Liver (tissue), 9 donors: Measurements from ENCODE around the gene DOK6. TPM values are rescaled to one million over a fixed set of nuclear protein-coding genes. Genes with fewer than 3 reads are reported as not detected.

Experiments
- DNase-seq: peaks from one replicate; pipeline ENCODE4 v3.0.0-alpha.2; 2017; ENCODE audit warnings: low spot score
- H3K27ac ChIP-seq, 2 donors: one replicate each; pipeline ENCODE4 v1.7.0; 2013; ENCODE audit warnings: inconsistent platforms in 2 of 2, low read length in 2 of 2, control low read depth in 1 of 2, low read depth in 1 of 2, mild to moderate bottlenecking in 1 of 2
- H3K27me3 ChIP-seq, 4 donors: one replicate each; pipeline versions ENCODE4 v1.6.1 to v1.7.0; 2013; ENCODE audit warnings: low read length in 3 of 4, inconsistent platforms in 1 of 4, mild to moderate bottlenecking in 1 of 4, moderate library complexity in 1 of 4; ENCODE audit not compliant: control insufficient read depth in 4 of 4, insufficient read depth in 4 of 4
- H3K36me3 ChIP-seq, 4 donors: one replicate each; pipeline versions ENCODE4 v1.6.1 to v1.7.0; 2013; ENCODE audit warnings: low read length in 3 of 4, mild to moderate bottlenecking in 3 of 4, low read depth in 1 of 4, moderate library complexity in 1 of 4; ENCODE audit not compliant: control insufficient read depth in 4 of 4, insufficient read depth in 3 of 4
- H3K4me1 ChIP-seq, 4 donors: one replicate each; pipeline versions ENCODE4 v1.6.1 to v1.7.0; 2013; ENCODE audit warnings: low read length in 3 of 4, mild to moderate bottlenecking in 3 of 4, moderate library complexity in 1 of 4; ENCODE audit not compliant: control insufficient read depth in 4 of 4, insufficient read depth in 4 of 4
- H3K4me3 ChIP-seq, 3 donors: one replicate each; pipeline versions ENCODE4 v1.6.1 to v1.7.0; 2013; ENCODE audit warnings: low read length in 3 of 3, control low read depth in 1 of 3, low read depth in 1 of 3, mild to moderate bottlenecking in 1 of 3
- H3K9ac ChIP-seq, 2 donors: one replicate each; pipeline ENCODE4 v1.7.0; 2013; ENCODE audit warnings: low read length in 2 of 2, mild to moderate bottlenecking in 2 of 2, moderate library complexity in 2 of 2, control low read depth in 1 of 2, low read depth in 1 of 2
- H3K9me3 ChIP-seq, 4 donors: one replicate each; pipeline versions ENCODE4 v1.6.1 to v1.7.0; 2013; ENCODE audit warnings: low read length in 3 of 4; ENCODE audit not compliant: control insufficient read depth in 4 of 4
- EGR1 ChIP-seq, 2 donors: IDR thresholded peaks; 2 replicates each; pipeline ENCODE4 v1.6.1; 2016 to 2018; ENCODE audit warnings: antibody characterized with exemption in 2 of 2, low read depth in 2 of 2
- FOXA1 ChIP-seq: IDR thresholded peaks from 2 replicates; pipeline ENCODE4 v1.6.1; 2016; ENCODE audit warnings: antibody characterized with exemption
- FOXA2 ChIP-seq: IDR thresholded peaks from 2 replicates; pipeline ENCODE4 v1.6.1; 2016; ENCODE audit warnings: antibody characterized with exemption
- GABPA ChIP-seq, 2 donors: IDR thresholded peaks in 1 of 2; conservative IDR thresholded peaks in 1 of 2; 2 replicates each; pipeline ENCODE4 v1.6.1; 2016; ENCODE audit warnings: antibody characterized with exemption in 2 of 2, mild to moderate bottlenecking in 1 of 2, moderate library complexity in 1 of 2
- HNF4A ChIP-seq, 2 donors: conservative IDR thresholded peaks; 2 replicates each; pipeline ENCODE4 v1.6.1; 2016; ENCODE audit warnings: antibody characterized with exemption in 2 of 2, mild to moderate bottlenecking in 2 of 2
- JUND ChIP-seq, 2 donors: IDR thresholded peaks; 2 replicates each; pipeline ENCODE4 v1.6.1; 2016; ENCODE audit warnings: antibody characterized with exemption in 2 of 2
- NR2F2 ChIP-seq: IDR thresholded peaks from 2 replicates; pipeline ENCODE4 v1.6.1; 2016; ENCODE audit warnings: antibody characterized with exemption
- RAD21 ChIP-seq, 2 donors: IDR thresholded peaks; 2 replicates each; pipeline ENCODE4 v1.6.1; 2016; ENCODE audit warnings: antibody characterized with exemption in 2 of 2, mild to moderate bottlenecking in 2 of 2
- REST ChIP-seq: IDR thresholded peaks from 2 replicates; pipeline ENCODE4 v1.6.1; 2016; ENCODE audit warnings: antibody characterized with exemption, mild to moderate bottlenecking
- RXRA ChIP-seq, 2 donors: IDR thresholded peaks; 2 replicates each; pipeline ENCODE4 v1.6.1; 2017 to 2018; ENCODE audit warnings: antibody characterized with exemption in 2 of 2, mild to moderate bottlenecking in 1 of 2
- SP1 ChIP-seq: IDR thresholded peaks from 2 replicates; pipeline ENCODE4 v1.6.1; 2018; ENCODE audit warnings: antibody characterized with exemption, mild to moderate bottlenecking
- TAF1 ChIP-seq: conservative IDR thresholded peaks from 2 replicates; pipeline ENCODE4 v1.6.1; 2016; ENCODE audit warnings: antibody characterized with exemption, mild to moderate bottlenecking
- YY1 ChIP-seq: IDR thresholded peaks from 2 replicates; pipeline ENCODE4 v1.6.1; 2016; ENCODE audit warnings: antibody characterized with exemption, mild to moderate bottlenecking
- WGBS: extraction: QIAGEN DNeasy Blood & Tissue Kit; methylation state at CpG from one replicate; pipeline ENCODE4 v1.1.7; 2013; 5-methylcytosine and 5-hydroxymethylcytosine counted together
- polyA plus RNA-seq, 2 donors: library from polyadenylated mRNA; stranded (reverse) in 1 of 2; unstranded in 1 of 2; fragments of 200-250 nt in 1 of 2; fragments of >200 nt in 1 of 2; fragmentation: Nextera tagmentation in 1 of 2; extraction: Ambion mirVana in 1 of 2; gene quantifications; one replicate each; pipeline versions ENCODE4 v1.2.1 to v1.2.3, GENCODE V29; 2013 to 2015
- total RNA-seq, 2 donors: library from RNA; depleted of rRNA; stranded (reverse); fragments of >200 nt; gene quantifications; one replicate each; pipeline ENCODE4 v1.2.3, GENCODE V29; 2014
- TF ChIP-seq, protein P1 (sequence below): IDR thresholded peaks from 2 replicates; pipeline ENCODE4 v1.6.1; 2016; ENCODE audit warnings: antibody characterized with exemption
- TF ChIP-seq, protein P2 (sequence below): IDR thresholded peaks from 2 replicates; pipeline ENCODE4 v1.6.1; 2016; ENCODE audit warnings: antibody characterized with exemption
- donor health status: healthy.
- donor health status: healthy.
- donor health status: healthy.
- donor health status: healthy.
- donor health status: healthy.

DOK6 gene
- total and polyA plus RNA-seq, 4 donors, result 0.08 to 1.1 (median 0.67) TPM

GRCh38 chr18:69651243-69651642 lies 250.6 kb downstream of the DOK6 start:
- H3K27me3 ChIP-seq, result no peaks in the 10 kb centered on the region
- no peak overlapping the region for H3K27ac ChIP-seq
- TF ChIP-seq GABPA (IDR thresholded peaks at IDR 0.05 in 1 of 2, conservative IDR thresholded peaks at IDR 0.05 in 1 of 2) (no peak), NR2F2 (no peak), RAD21 (IDR thresholded peaks at IDR 0.05) (no peak), JUND (IDR thresholded peaks at IDR 0.05) (no peak), SP1 (no peak), EGR1 (IDR thresholded peaks at IDR 0.05; ENCODE audit: low read depth in 2 of 2) (no peak), TAF1 (no peak), YY1 (no peak), FOXA1 (no peak), FOXA2 (no peak), REST (no peak)
- TF ChIP-seq, protein P1, sequence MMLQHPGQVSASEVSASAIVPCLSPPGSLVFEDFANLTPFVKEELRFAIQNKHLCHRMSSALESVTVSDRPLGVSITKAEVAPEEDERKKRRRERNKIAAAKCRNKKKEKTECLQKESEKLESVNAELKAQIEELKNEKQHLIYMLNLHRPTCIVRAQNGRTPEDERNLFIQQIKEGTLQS, result no peak
- 91% methylated on average over 5 of the region's 5 CpGs for WGBS
- H3K4me3 ChIP-seq, result no peak overlapping the region
- no peaks in the 10 kb centered on the region for H3K9me3 ChIP-seq
- no peak for DNase-seq
- H3K4me1 ChIP-seq, result no peaks in the 10 kb centered on the region
- no peak overlapping the region for H3K9ac ChIP-seq
- no peaks in the 10 kb centered on the region for H3K36me3 ChIP-seq

- peaks cover 2 to 9% (median 7%) of the 10 kb centered on the region in 4 donors for H3K4me1 ChIP-seq
- no peak overlapping the region for H3K27ac ChIP-seq
- no peak overlapping the region for H3K4me3 ChIP-seq
- no peaks in the 10 kb centered on the region for H3K36me3 ChIP-seq
- H3K9ac ChIP-seq, result no peak overlapping the region
- H3K27me3 ChIP-seq, result no peaks in the 10 kb centered on the region
- DNase-seq, result no peak
- no peaks in the 10 kb centered on the region for H3K9me3 ChIP-seq
- TF ChIP-seq HNF4A (conservative IDR thresholded peaks at IDR 0.05) (no peak), RXRA (IDR thresholded peaks at IDR 0.05) (no peak), RAD21 (IDR thresholded peaks at IDR 0.05) (no peak), TAF1 (no peak), FOXA1 (no peak), EGR1 (IDR thresholded peaks at IDR 0.05; ENCODE audit: low read depth in 2 of 2) (no peak)
- TF ChIP-seq, protein P2, sequence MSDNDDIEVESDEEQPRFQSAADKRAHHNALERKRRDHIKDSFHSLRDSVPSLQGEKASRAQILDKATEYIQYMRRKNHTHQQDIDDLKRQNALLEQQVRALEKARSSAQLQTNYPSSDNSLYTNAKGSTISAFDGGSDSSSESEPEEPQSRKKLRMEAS, result no peak
Observed at GRCh38 chr18:69655816-69656215, 255.1 kb downstream of the DOK6 start.

- Histone ChIP-seq H3K4me1 (peaks cover 2 to 16% (median 11%) of the 10 kb centered on the region in 4 donors), H3K4me3 (no peak overlapping the region), H3K9ac (no peak overlapping the region), H3K27me3 (no peaks in the 10 kb centered on the region), H3K36me3 (no peaks in the 10 kb centered on the region), H3K9me3 (no peaks in the 10 kb centered on the region), H3K27ac (no peak overlapping the region)
- TF ChIP-seq, protein P1, result no peak
- TF ChIP-seq YY1 (no peak), JUND (IDR thresholded peaks at IDR 0.05) (no peak), SP1 (no peak), NR2F2 (no peak), EGR1 (IDR thresholded peaks at IDR 0.05; ENCODE audit: low read depth in 2 of 2) (no peak)
- no peak for DNase-seq
- 94% methylated on average over 4 of the region's 4 CpGs for WGBS
Observed at GRCh38 chr18:69658103-69658502, 257.4 kb downstream of the DOK6 start.
